GM12878 (cell line): ENCODE data around the gene PPP1R10. TPM values are rescaled to one million over a fixed set of nuclear protein-coding genes. Genes with fewer than 3 reads are reported as not detected.

ENCODE experiments used
- ASH2L ChIP-seq: fragments of 300-600, 200-600 bp; sonication (generic); IDR thresholded peaks from 2 replicates; pipeline ENCODE4 v1.6.1; 2017; ENCODE audit warnings: low read depth, mild to moderate bottlenecking, borderline replicate concordance
- ATF7 ChIP-seq: fragments of 450-650 bp; IDR thresholded peaks from 2 replicates; pipeline ENCODE4 v1.6.1; 2016; ENCODE audit warnings: low read depth, mild to moderate bottlenecking
- BHLHE40 ChIP-seq, 2 experiments: fragments of 450-650 bp in 1 of 2; IDR thresholded peaks; 2 replicates each; pipeline ENCODE4 v1.6.1; 2011 to 2017; ENCODE audit warnings: low read depth in 2 of 2, borderline replicate concordance in 1 of 2, improper control_type of control experiment in 1 of 2, low read length in 1 of 2, mild to moderate bottlenecking in 1 of 2
- CHD4 ChIP-seq: fragments of 200-600 bp; sonication (generic); IDR thresholded peaks from 2 replicates; pipeline ENCODE4 v1.6.1; 2016; ENCODE audit warnings: mild to moderate bottlenecking
- E4F1 ChIP-seq: fragments of 450-650 bp; IDR thresholded peaks from 2 replicates; pipeline ENCODE4 v1.6.1; 2018; ENCODE audit warnings: borderline replicate concordance, mild to moderate bottlenecking; ENCODE audit not compliant: partially characterized antibody
- HCFC1 ChIP-seq: fragments of 150-350 bp; IDR thresholded peaks from 2 replicates; pipeline ENCODE4 v1.6.1; 2014; ENCODE audit warnings: low read length
- IRF4 ChIP-seq: IDR thresholded peaks from 2 replicates; pipeline ENCODE4 v1.6.1; 2011; ENCODE audit warnings: low read depth, low read length
- NFIC ChIP-seq: IDR thresholded peaks from 2 replicates; pipeline ENCODE4 v1.6.1; 2012; ENCODE audit warnings: low read depth, mild to moderate bottlenecking, inconsistent platforms, low read length, moderate library complexity
- NFYB ChIP-seq: IDR thresholded peaks from 2 replicates; pipeline ENCODE4 v1.6.1; 2011; ENCODE audit warnings: low read depth, mild to moderate bottlenecking, low read length, improper control_type of control experiment, moderate library complexity; ENCODE audit not compliant: insufficient read depth
- NRF1 ChIP-seq: conservative IDR thresholded peaks from 2 replicates; pipeline ENCODE4 v1.6.1; 2011; ENCODE audit warnings: mild to moderate bottlenecking, low read depth, low read length, improper control_type of control experiment
- POU2F2 ChIP-seq: IDR thresholded peaks from 3 replicates; pipeline ENCODE4 v1.6.1; 2011; ENCODE audit warnings: low read depth, mild to moderate bottlenecking, low read length, borderline replicate concordance
- RCOR1 ChIP-seq: conservative IDR thresholded peaks from 2 replicates; pipeline ENCODE4 v1.6.1; 2012; ENCODE audit warnings: low read depth, low read length, improper control_type of control experiment
- SMAD5 ChIP-seq: IDR thresholded peaks from 2 replicates; pipeline ENCODE4 v1.6.1; 2016; ENCODE audit warnings: antibody characterized with exemption, low read depth
- SREBF2 ChIP-seq: IDR thresholded peaks from 2 replicates; pipeline ENCODE4 v1.6.1; 2012; ENCODE audit warnings: mild to moderate bottlenecking, low read length
- USF2 ChIP-seq: IDR thresholded peaks from 2 replicates; pipeline ENCODE4 v1.6.1; 2011; ENCODE audit warnings: low read depth, low read length, improper control_type of control experiment, borderline replicate concordance
- WRNIP1 ChIP-seq: IDR thresholded peaks from 2 replicates; pipeline ENCODE4 v1.6.1; 2011; ENCODE audit warnings: low read depth, low read length, improper control_type of control experiment, borderline replicate concordance
- ZNF207 ChIP-seq: fragments of 450-650 bp; IDR thresholded peaks from 2 replicates; pipeline ENCODE4 v1.6.1; 2014; ENCODE audit warnings: antibody characterized with exemption, mild to moderate bottlenecking, borderline replicate concordance
- polyA plus RNA-seq, 11 experiments: library from polyadenylated mRNA; depleted of rRNA in 4 of 11; unstranded in 6 of 11; stranded (reverse) in 5 of 11; fragments of >200 nt; fragmentation: Nextera tagmentation in 4 of 11; fragmentation: Illumina TruSeq in 1 of 11; extraction: Ambion mirVana in 4 of 11; extraction: Trizol in 1 of 11; gene quantifications; 1 replicate in 1 of 11; 2 replicates in 10 of 11; pipeline versions ENCODE4 v1.2.1 to v1.2.3, GENCODE V29; 2011 to 2016; ENCODE audit warnings: inconsistent platforms in 2 of 11, missing spikeins in 2 of 11, low read depth in 1 of 11
- total RNA-seq, 4 experiments: library from RNA; depleted of rRNA in 3 of 4; stranded (reverse); fragments of >200 nt in 3 of 4; fragmentation: Illumina TruSeq in 1 of 4; extraction: Trizol in 1 of 4; gene quantifications; 2 replicates each; pipeline versions ENCODE4 v1.2.1 to v1.2.3, GENCODE V29; 2013 to 2021
- TF ChIP-seq, protein P1 (sequence below): fragments of 450-650 bp; formaldehyde crosslinking; IDR thresholded peaks from 2 replicates; pipeline ENCODE4 v1.4.0; 2022; ENCODE audit warnings: mild to moderate bottlenecking, moderate library complexity
- TF ChIP-seq, protein P2 (sequence below): IDR thresholded peaks from 2 replicates; pipeline ENCODE4 v1.6.1; 2012; ENCODE audit warnings: low read length, inconsistent platforms

The PPP1R10 gene
- total and polyA plus RNA-seq, 10 of the 15 experiments (the other 5 are each of a cell fraction or from before 2014, with no cell fraction given), result 11.3 to 83.8 (median 41.2) TPM

- TF ChIP-seq POU2F2 (no peak), RCOR1 (no peak), BHLHE40 (IDR thresholded peaks at IDR 0.05; ENCODE audit: borderline replicate concordance in 1 of 2, low read depth in 2 of 2, low read length in 1 of 2) (peak in 1 of 2 experiments; percentile 56; a peak in 2 of 4 replicates), IRF4 (peak; percentile 18; the same call in 1 of the 2 replicates), WRNIP1 (no peak), ASH2L (peak; percentile 77; the same call in 1 of the 2 replicates), NRF1 (no peak), ZNF207 (peak; percentile 49; the same call in 1 of the 2 replicates), NFIC (no peak), SMAD5 (peak; percentile 63), HCFC1 (peak; percentile 75), USF2 (no peak), SREBF2 (peak; percentile 60; the same call in 1 of the 2 replicates), CHD4 (no peak), E4F1 (peak; percentile 39), NFYB (no peak), ATF7 (no peak)
- TF ChIP-seq, protein P1, sequence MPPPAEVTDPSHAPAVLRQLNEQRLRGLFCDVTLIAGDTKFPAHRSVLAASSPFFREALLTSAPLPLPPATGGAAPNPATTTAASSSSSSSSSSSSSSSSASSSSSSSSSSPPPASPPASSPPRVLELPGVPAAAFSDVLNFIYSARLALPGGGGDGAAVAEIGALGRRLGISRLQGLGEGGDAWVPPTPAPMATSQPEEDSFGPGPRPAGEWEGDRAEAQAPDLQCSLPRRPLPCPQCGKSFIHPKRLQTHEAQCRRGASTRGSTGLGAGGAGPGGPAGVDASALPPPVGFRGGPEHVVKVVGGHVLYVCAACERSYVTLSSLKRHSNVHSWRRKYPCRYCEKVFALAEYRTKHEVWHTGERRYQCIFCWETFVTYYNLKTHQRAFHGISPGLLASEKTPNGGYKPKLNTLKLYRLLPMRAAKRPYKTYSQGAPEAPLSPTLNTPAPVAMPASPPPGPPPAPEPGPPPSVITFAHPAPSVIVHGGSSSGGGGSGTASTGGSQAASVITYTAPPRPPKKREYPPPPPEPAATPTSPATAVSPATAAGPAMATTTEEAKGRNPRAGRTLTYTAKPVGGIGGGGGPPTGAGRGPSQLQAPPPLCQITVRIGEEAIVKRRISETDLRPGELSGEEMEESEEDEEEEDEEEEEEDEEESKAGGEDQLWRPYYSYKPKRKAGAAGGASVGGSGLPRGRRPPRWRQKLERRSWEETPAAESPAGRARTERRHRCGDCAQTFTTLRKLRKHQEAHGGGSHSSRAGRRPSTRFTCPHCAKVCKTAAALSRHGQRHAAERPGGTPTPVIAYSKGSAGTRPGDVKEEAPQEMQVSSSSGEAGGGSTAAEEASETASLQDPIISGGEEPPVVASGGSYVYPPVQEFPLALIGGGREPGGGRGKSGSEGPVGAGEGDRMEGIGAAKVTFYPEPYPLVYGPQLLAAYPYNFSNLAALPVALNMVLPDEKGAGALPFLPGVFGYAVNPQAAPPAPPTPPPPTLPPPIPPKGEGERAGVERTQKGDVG (CRISPR knock-in tag), result no peak
- TF ChIP-seq, protein P2, sequence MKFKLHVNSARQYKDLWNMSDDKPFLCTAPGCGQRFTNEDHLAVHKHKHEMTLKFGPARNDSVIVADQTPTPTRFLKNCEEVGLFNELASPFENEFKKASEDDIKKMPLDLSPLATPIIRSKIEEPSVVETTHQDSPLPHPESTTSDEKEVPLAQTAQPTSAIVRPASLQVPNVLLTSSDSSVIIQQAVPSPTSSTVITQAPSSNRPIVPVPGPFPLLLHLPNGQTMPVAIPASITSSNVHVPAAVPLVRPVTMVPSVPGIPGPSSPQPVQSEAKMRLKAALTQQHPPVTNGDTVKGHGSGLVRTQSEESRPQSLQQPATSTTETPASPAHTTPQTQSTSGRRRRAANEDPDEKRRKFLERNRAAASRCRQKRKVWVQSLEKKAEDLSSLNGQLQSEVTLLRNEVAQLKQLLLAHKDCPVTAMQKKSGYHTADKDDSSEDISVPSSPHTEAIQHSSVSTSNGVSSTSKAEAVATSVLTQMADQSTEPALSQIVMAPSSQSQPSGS, result no peak
Observed at GRCh38 chr6:30556906-30557682, 59.9 kb downstream of the PPP1R10 start, which contains the start of gene PRR3 (continued).
